ENCODE results near the gene CYP2C9. TPM values are rescaled to one million over a fixed set of nuclear protein-coding genes. Genes with fewer than 3 reads are reported as not detected.

CYP2C9 gene
- total and polyA plus RNA-seq, 4 donors = 4.3 to 1,789 (median 1,299) TPM

DNA sequence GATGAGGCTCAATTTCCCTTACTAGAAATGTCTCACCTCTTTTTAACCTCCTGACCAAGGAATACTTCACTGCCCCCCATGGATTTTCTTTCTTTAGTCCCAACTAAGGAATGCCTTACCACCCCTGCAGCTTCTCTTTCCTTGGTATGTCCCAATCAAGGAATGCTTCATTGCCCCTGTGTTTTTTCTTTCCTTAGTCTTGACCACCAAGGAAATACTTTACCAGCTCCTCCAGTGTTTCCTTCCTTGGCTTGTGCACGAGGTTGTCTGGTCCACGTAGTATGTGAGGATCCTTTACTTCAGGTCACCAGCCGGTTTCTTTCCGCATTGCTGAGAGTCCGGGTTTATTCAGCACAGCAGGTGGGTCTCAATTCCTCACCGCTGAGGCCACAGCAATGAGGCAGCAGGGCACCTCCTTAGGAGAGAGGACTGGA is 59.3 kb downstream of the CYP2C9 start:
- WGBS = 79% methylated on average over 6 of the region's 6 CpGs
- Histone ChIP-seq H3K27ac (ENCODE audit: low read depth in 1 of 2, low read length in 2 of 2) (no peak overlapping the region), H3K9me3 (ENCODE audit: control insufficient read depth in 4 of 4, low read length in 3 of 4) (no peaks in the 10 kb centered on the region), H3K9ac (ENCODE audit: low read depth in 1 of 2, low read length in 2 of 2) (no peak overlapping the region), H3K4me3 (ENCODE audit: low read depth in 1 of 3, low read length in 3 of 3) (no peak overlapping the region), H3K4me1 (ENCODE audit: control insufficient read depth in 4 of 4, insufficient read depth in 4 of 4, low read length in 3 of 4) (no peaks in the 10 kb centered on the region), H3K27me3 (ENCODE audit: control insufficient read depth in 4 of 4, insufficient read depth in 4 of 4, low read length in 3 of 4) (no peaks in the 10 kb centered on the region), H3K36me3 (ENCODE audit: control insufficient read depth in 4 of 4, insufficient read depth in 3 of 4, low read depth in 1 of 4, low read length in 3 of 4) (no peaks in the 10 kb centered on the region)
- DNase-seq (ENCODE audit: low spot score) = no peak
- TF ChIP-seq RAD21 (IDR thresholded peaks at IDR 0.05) (no peak), ATF3 (IDR thresholded peaks at IDR 0.05) (no peak), GABPA (IDR thresholded peaks at IDR 0.05 in 1 of 2, conservative IDR thresholded peaks at IDR 0.05 in 1 of 2) (no peak), FOXA2 (IDR thresholded peaks at IDR 0.05) (no peak), FOXA1 (IDR thresholded peaks at IDR 0.05) (no peak), JUND (IDR thresholded peaks at IDR 0.05) (no peak), HNF4G (IDR thresholded peaks at IDR 0.05) (no peak), SP1 (IDR thresholded peaks at IDR 0.05) (no peak), CTCF (IDR thresholded peaks at IDR 0.05; ENCODE audit: low read depth, low read length, missing input control) (no peak), NR2F2 (IDR thresholded peaks at IDR 0.05) (no peak), EGR1 (IDR thresholded peaks at IDR 0.05; ENCODE audit: low read depth in 2 of 2) (no peak), HNF4A (conservative IDR thresholded peaks at IDR 0.05) (no peak), YY1 (IDR thresholded peaks at IDR 0.05) (no peak), TAF1 (conservative IDR thresholded peaks at IDR 0.05) (no peak)
- TF ChIP-seq, protein P1, sequence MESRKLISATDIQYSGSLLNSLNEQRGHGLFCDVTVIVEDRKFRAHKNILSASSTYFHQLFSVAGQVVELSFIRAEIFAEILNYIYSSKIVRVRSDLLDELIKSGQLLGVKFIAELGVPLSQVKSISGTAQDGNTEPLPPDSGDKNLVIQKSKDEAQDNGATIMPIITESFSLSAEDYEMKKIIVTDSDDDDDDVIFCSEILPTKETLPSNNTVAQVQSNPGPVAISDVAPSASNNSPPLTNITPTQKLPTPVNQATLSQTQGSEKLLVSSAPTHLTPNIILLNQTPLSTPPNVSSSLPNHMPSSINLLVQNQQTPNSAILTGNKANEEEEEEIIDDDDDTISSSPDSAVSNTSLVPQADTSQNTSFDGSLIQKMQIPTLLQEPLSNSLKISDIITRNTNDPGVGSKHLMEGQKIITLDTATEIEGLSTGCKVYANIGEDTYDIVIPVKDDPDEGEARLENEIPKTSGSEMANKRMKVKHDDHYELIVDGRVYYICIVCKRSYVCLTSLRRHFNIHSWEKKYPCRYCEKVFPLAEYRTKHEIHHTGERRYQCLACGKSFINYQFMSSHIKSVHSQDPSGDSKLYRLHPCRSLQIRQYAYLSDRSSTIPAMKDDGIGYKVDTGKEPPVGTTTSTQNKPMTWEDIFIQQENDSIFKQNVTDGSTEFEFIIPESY (IDR thresholded peaks at IDR 0.05) = no peak
- TF ChIP-seq, protein P2, sequence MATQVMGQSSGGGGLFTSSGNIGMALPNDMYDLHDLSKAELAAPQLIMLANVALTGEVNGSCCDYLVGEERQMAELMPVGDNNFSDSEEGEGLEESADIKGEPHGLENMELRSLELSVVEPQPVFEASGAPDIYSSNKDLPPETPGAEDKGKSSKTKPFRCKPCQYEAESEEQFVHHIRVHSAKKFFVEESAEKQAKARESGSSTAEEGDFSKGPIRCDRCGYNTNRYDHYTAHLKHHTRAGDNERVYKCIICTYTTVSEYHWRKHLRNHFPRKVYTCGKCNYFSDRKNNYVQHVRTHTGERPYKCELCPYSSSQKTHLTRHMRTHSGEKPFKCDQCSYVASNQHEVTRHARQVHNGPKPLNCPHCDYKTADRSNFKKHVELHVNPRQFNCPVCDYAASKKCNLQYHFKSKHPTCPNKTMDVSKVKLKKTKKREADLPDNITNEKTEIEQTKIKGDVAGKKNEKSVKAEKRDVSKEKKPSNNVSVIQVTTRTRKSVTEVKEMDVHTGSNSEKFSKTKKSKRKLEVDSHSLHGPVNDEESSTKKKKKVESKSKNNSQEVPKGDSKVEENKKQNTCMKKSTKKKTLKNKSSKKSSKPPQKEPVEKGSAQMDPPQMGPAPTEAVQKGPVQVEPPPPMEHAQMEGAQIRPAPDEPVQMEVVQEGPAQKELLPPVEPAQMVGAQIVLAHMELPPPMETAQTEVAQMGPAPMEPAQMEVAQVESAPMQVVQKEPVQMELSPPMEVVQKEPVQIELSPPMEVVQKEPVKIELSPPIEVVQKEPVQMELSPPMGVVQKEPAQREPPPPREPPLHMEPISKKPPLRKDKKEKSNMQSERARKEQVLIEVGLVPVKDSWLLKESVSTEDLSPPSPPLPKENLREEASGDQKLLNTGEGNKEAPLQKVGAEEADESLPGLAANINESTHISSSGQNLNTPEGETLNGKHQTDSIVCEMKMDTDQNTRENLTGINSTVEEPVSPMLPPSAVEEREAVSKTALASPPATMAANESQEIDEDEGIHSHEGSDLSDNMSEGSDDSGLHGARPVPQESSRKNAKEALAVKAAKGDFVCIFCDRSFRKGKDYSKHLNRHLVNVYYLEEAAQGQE (IDR thresholded peaks at IDR 0.05) = no peak

- TF ChIP-seq EGR1 (IDR thresholded peaks at IDR 0.05; ENCODE audit: low read depth in 2 of 2) (no peak), TAF1 (conservative IDR thresholded peaks at IDR 0.05) (no peak), HNF4G (IDR thresholded peaks at IDR 0.05) (no peak)
- TF ChIP-seq, protein P1 (IDR thresholded peaks at IDR 0.05) = no peak
- H3K4me1 ChIP-seq (ENCODE audit: control insufficient read depth in 4 of 4, insufficient read depth in 4 of 4, low read length in 3 of 4) = no peaks in the 10 kb centered on the region
- H3K36me3 ChIP-seq (ENCODE audit: control insufficient read depth in 4 of 4, insufficient read depth in 3 of 4, low read depth in 1 of 4, low read length in 3 of 4) = no peaks in the 10 kb centered on the region
- WGBS = 96% methylated on average over 2 of the region's 2 CpGs
- H3K27ac ChIP-seq (ENCODE audit: low read depth in 1 of 2, low read length in 2 of 2) = no peak overlapping the region
- no peak for DNase-seq (ENCODE audit: low spot score)
- no peak overlapping the region for H3K4me3 ChIP-seq (ENCODE audit: low read depth in 1 of 3, low read length in 3 of 3)
- peaks cover 0 to 3% (median 0%) of the 10 kb centered on the region in 4 donors for H3K9me3 ChIP-seq (ENCODE audit: control insufficient read depth in 4 of 4, low read length in 3 of 4)
- no peak overlapping the region for H3K9ac ChIP-seq (ENCODE audit: low read depth in 1 of 2, low read length in 2 of 2)
- H3K27me3 ChIP-seq (ENCODE audit: control insufficient read depth in 4 of 4, insufficient read depth in 4 of 4, low read length in 3 of 4) = no peaks in the 10 kb centered on the region
Observed at GRCh38 chr10:95026461-95026860, 88.0 kb downstream of the CYP2C9 start.
